Caki2 (cell line): ENCODE data around the gene GLB1L2. TPM values are rescaled to one million over a fixed set of nuclear protein-coding genes. Genes with fewer than 3 reads are reported as not detected.
"Not testable (repeated sequence)": the region's sequence is repeated elsewhere in the genome, so short reads cannot be mapped to it uniquely, and the experiment has no call there.

ENCODE experiments used
- DNase-seq: peaks from one replicate; pipeline ENCODE4 v3.0.0-alpha.2; 2015; ENCODE audit warnings: low read depth
- in situ Hi-C: cut with HindIII; loops from 2 replicates; pipeline ENCODE4 v1.10.0; 2016; ENCODE audit warnings: low sequenced_read_pairs, low pct_unique_long_range_greater_than_20kb, mixed read lengths
- total RNA-seq: library from RNA; depleted of rRNA; stranded (reverse); fragments of >200 nt; shearing (Covaris generic); gene quantifications from 2 replicates; pipeline ENCODE4 v1.2.3, GENCODE V29; 2014; ENCODE audit warnings: low replicate concordance

Gene GLB1L2
- total RNA-seq, 1 experiment from 2014 or later, result 1.9 TPM

GRCh38 chr11:134313821-134314607, 17.8 kb upstream of the GLB1L2 start:
- no peak for DNase-seq
- in situ Hi-C loops, result no loop called here

- in situ Hi-C loops, result no loop called here
- DNase-seq, result no peak
Measured at GRCh38 chr11:134317103-134317502, 14.7 kb upstream of the GLB1L2 start.

GRCh38 chr11:134321373-134321772, 10.4 kb upstream of the GLB1L2 start:
- DNase-seq, in situ Hi-C loops: not testable (repeated sequence)

- in situ Hi-C loops, result no loop called here
- no peak for DNase-seq
Measured at GRCh38 chr11:134322553-134322952, 9.2 kb upstream of the GLB1L2 start.

GRCh38 chr11:134328433-134328832, 3.4 kb upstream of the GLB1L2 start:
- no peak for DNase-seq

GRCh38 chr11:134330611-134331353, 1.0 kb upstream of the GLB1L2 start:
- in situ Hi-C loops, result no loop called here
- DNase-seq, result no peak

More at GRCh38 chr11:134328433-134328832, 3.4 kb upstream of the GLB1L2 start:
- in situ Hi-C loops, result no loop called here

GRCh38 chr11:134332189-134332631, 422 bp downstream of the GLB1L2 start:
- DNase-seq, result no peak
- in situ Hi-C loops, result no loop called here

GRCh38 chr11:134332782-134333181, 994 bp downstream of the GLB1L2 start:
- DNase-seq, result no peak
- in situ Hi-C loops, result no loop called here

GRCh38 chr11:134333312-134333711, 1.5 kb downstream of the GLB1L2 start:
- no peak for DNase-seq
- in situ Hi-C loops, result no loop called here

GRCh38 chr11:134333946-134334345, 2.2 kb downstream of the GLB1L2 start:
- in situ Hi-C loops, result no loop called here

GRCh38 chr11:134334796-134335571, 3.2 kb downstream of the GLB1L2 start:
- in situ Hi-C loops, result no loop called here

More at GRCh38 chr11:134333946-134334345, 2.2 kb downstream of the GLB1L2 start:
- DNase-seq, result no peak

GRCh38 chr11:134337051-134337450, 5.3 kb downstream of the GLB1L2 start:
- in situ Hi-C loops, result no loop called here
- DNase-seq, result no peak

More at GRCh38 chr11:134334796-134335571, 3.2 kb downstream of the GLB1L2 start:
- DNase-seq, result no peak

- no peak for DNase-seq
- in situ Hi-C loops, result no loop called here
Measured at GRCh38 chr11:134338068-134338467, 6.3 kb downstream of the GLB1L2 start.

- no peak for DNase-seq
- in situ Hi-C loops, result no loop called here
Measured at GRCh38 chr11:134338654-134339053, 6.9 kb downstream of the GLB1L2 start.

GRCh38 chr11:134339756-134340155, 8.0 kb downstream of the GLB1L2 start:
- DNase-seq, result no peak

GRCh38 chr11:134340354-134340964, 8.7 kb downstream of the GLB1L2 start:
- DNase-seq, result no peak
- in situ Hi-C loops, result no loop called here

More at GRCh38 chr11:134339756-134340155, 8.0 kb downstream of the GLB1L2 start:
- in situ Hi-C loops, result no loop called here

- DNase-seq, result no peak
- in situ Hi-C loops, result no loop called here
Measured at GRCh38 chr11:134341805-134342571, 10.2 kb downstream of the GLB1L2 start.
